K562 (cell line): ENCODE data around the gene SULT2B1. TPM values are rescaled to one million over a fixed set of nuclear protein-coding genes. Genes with fewer than 3 reads are reported as not detected.
A peak's percentile ranks its signal among the peaks of the same experiment; 100 is the strongest.

Source experiments
- CAMTA2 ChIP-seq: fragments of 250-450 bp; sonication (Bioruptor Pico); conservative IDR thresholded peaks from 2 replicates; pipeline ENCODE4 v1.5.1; 2022
- EWSR1 ChIP-seq: fragments of 450-650 bp; IDR thresholded peaks from 2 replicates; pipeline ENCODE4 v1.6.1; 2018; ENCODE audit warnings: borderline replicate concordance, mild to moderate bottlenecking, low read depth, moderate library complexity; ENCODE audit not compliant: partially characterized antibody
- L3MBTL2 ChIP-seq: fragments of 450-650 bp; IDR thresholded peaks from 2 replicates; pipeline ENCODE4 v1.6.1; 2016; ENCODE audit warnings: mild to moderate bottlenecking, moderate library complexity
- POLR2AphosphoS5 ChIP-seq: IDR thresholded peaks from 2 replicates; pipeline ENCODE4 v1.6.1; 2011; ENCODE audit warnings: mild to moderate bottlenecking, low read depth, low read length, moderate library complexity; ENCODE audit not compliant: control insufficient read depth, insufficient read depth
- RERE ChIP-seq: sonication (generic); formaldehyde crosslinking; IDR thresholded peaks from 2 replicates; pipeline ENCODE4 v1.8.0; 2023; ENCODE audit warnings: missing genetic modification reagents, mild to moderate bottlenecking, borderline replicate concordance
- TAF15 ChIP-seq: fragments of 200-400 bp; formaldehyde crosslinking; IDR thresholded peaks from 2 replicates; pipeline ENCODE4 v1.6.1; 2017; ENCODE audit warnings: mild to moderate bottlenecking, low read depth, low read length, moderate library complexity
- TAL1 ChIP-seq: fragments of 450-650 bp; IDR thresholded peaks from 2 replicates; pipeline ENCODE4 v1.6.1; 2016; ENCODE audit warnings: mild to moderate bottlenecking
- ZBTB17 ChIP-seq: fragments of 450-650 bp; formaldehyde crosslinking; IDR thresholded peaks from 2 replicates; pipeline ENCODE4 v1.4.0; 2020; ENCODE audit warnings: mild to moderate bottlenecking
- ZKSCAN1 ChIP-seq: fragments of 150-350 bp; IDR thresholded peaks from 2 replicates; pipeline ENCODE4 v1.6.1; 2016; ENCODE audit warnings: low read depth, low read length
- polyA plus RNA-seq, 8 experiments: library from polyadenylated mRNA; depleted of rRNA in 4 of 8; stranded (reverse) in 5 of 8; unstranded in 3 of 8; fragments of >200 nt; fragmentation: Nextera tagmentation in 2 of 8; fragmentation: Illumina TruSeq in 1 of 8; extraction: Ambion mirVana in 2 of 8; extraction: Trizol in 1 of 8; gene quantifications; 2 replicates each; pipeline versions ENCODE4 v1.2.1 to v1.2.3, GENCODE V29; 2011 to 2014; ENCODE audit warnings: inconsistent platforms in 1 of 8, missing spikeins in 1 of 8
- total RNA-seq, 7 experiments: library from RNA; depleted of rRNA in 6 of 7; stranded (reverse); fragments of >200 nt in 6 of 7; fragmentation: Illumina TruSeq in 2 of 7; extraction: Trizol in 2 of 7; gene quantifications; 2 replicates each; pipeline versions ENCODE4 v1.2.1 to v1.2.3, GENCODE V29; 2011 to 2021; ENCODE audit warnings: low replicate concordance in 1 of 7
- TF ChIP-seq, protein P1 (sequence below): fragments of 250-450 bp; sonication (Bioruptor Pico); IDR thresholded peaks from 2 replicates; pipeline ENCODE4 v1.8.0; 2021; ENCODE audit warnings: moderate library complexity, mild to moderate bottlenecking, inconsistent platforms
- TF ChIP-seq, protein P2 (sequence below), 3 experiments: fragments of 200-800 bp in 1 of 3; fragments of 250-450 bp in 1 of 3; fragments of 450-650 bp in 1 of 3; sonication (Bioruptor Pico) in 1 of 3; sonication (Bioruptor generic) in 1 of 3; formaldehyde crosslinking in 1 of 3; IDR thresholded peaks; 2 replicates each; pipeline versions ENCODE4 v1.6.1 to v1.8.0; 2016 to 2022; ENCODE audit warnings: mild to moderate bottlenecking in 2 of 3, missing genetic modification characterization in 2 of 3, missing compliant biosample characterization in 1 of 3, moderate library complexity in 1 of 3

The SULT2B1 gene
- total and polyA plus RNA-seq, 9 of the 15 experiments (the other 6 are each of a cell fraction or from before 2014, with no cell fraction given): 0.09 to 0.62 (median 0.22) TPM; not detected in 2

- TF ChIP-seq EWSR1 (no peak), L3MBTL2 (peak; percentile 50; the same call in 1 of the 2 replicates), ZBTB17 (CRISPR knock-in tag) (no peak), TAF15 (no peak), RERE (CRISPR knock-in tag) (no peak), POLR2AphosphoS5 (0 out of 2 replicates have a peak, but pooled peaks have one; percentile 26), ZKSCAN1 (no peak), CAMTA2 (CRISPR knock-in tag) (no peak), TAL1 (no peak)
- TF ChIP-seq, protein P1, sequence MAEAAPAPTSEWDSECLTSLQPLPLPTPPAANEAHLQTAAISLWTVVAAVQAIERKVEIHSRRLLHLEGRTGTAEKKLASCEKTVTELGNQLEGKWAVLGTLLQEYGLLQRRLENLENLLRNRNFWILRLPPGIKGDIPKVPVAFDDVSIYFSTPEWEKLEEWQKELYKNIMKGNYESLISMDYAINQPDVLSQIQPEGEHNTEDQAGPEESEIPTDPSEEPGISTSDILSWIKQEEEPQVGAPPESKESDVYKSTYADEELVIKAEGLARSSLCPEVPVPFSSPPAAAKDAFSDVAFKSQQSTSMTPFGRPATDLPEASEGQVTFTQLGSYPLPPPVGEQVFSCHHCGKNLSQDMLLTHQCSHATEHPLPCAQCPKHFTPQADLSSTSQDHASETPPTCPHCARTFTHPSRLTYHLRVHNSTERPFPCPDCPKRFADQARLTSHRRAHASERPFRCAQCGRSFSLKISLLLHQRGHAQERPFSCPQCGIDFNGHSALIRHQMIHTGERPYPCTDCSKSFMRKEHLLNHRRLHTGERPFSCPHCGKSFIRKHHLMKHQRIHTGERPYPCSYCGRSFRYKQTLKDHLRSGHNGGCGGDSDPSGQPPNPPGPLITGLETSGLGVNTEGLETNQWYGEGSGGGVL (CRISPR knock-in tag): no peak
- TF ChIP-seq, protein P2, sequence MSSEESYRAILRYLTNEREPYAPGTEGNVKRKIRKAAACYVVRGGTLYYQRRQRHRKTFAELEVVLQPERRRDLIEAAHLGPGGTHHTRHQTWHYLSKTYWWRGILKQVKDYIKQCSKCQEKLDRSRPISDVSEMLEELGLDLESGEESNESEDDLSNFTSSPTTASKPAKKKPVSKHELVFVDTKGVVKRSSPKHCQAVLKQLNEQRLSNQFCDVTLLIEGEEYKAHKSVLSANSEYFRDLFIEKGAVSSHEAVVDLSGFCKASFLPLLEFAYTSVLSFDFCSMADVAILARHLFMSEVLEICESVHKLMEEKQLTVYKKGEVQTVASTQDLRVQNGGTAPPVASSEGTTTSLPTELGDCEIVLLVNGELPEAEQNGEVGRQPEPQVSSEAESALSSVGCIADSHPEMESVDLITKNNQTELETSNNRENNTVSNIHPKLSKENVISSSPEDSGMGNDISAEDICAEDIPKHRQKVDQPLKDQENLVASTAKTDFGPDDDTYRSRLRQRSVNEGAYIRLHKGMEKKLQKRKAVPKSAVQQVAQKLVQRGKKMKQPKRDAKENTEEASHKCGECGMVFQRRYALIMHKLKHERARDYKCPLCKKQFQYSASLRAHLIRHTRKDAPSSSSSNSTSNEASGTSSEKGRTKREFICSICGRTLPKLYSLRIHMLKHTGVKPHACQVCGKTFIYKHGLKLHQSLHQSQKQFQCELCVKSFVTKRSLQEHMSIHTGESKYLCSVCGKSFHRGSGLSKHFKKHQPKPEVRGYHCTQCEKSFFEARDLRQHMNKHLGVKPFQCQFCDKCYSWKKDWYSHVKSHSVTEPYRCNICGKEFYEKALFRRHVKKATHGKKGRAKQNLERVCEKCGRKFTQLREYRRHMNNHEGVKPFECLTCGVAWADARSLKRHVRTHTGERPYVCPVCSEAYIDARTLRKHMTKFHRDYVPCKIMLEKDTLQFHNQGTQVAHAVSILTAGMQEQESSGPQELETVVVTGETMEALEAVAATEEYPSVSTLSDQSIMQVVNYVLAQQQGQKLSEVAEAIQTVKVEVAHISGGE (CRISPR knock-in tag; IDR thresholded peaks at IDR 0.05): no peak
These were observed 83.4 kb downstream of the SULT2B1 start (continued) for GRCh38 chr19:48635263-48635965.
